GM19468 (cell line): ENCODE data around the gene GPATCH1.
"Not testable (repeated sequence)": the region's sequence is repeated elsewhere in the genome, so short reads cannot be mapped to it uniquely, and the experiment has no call there.

Source experiments
- ATAC-seq: cut with Tn5 transposase; IDR thresholded peaks from one replicate; pipeline ENCODE4 v1.9.1; 2021; ENCODE audit warnings: mild to moderate bottlenecking, moderate library complexity, moderate number of reproducible peaks; ENCODE audit not compliant: unreplicated experiment; ENCODE audit errors: extremely low read depth

GPATCH1 gene

GRCh38 chr19:33080761-33081681 lies at the start of gene GPATCH1:
TSS of gene GPATCH1 (plus strand) at chr19:33081181. CDS start at chr19:33081194, 13 bp downstream.
- peak; percentile 60 for ATAC-seq

- no peak for ATAC-seq
Measured at GRCh38 chr19:33032218-33032781, 48.7 kb upstream of the GPATCH1 start.

GRCh38 chr19:33035461-33035860 lies 45.5 kb upstream of the GPATCH1 start:
- ATAC-seq: no peak

GRCh38 chr19:33036370-33037167 lies 44.4 kb upstream of the GPATCH1 start:
- not testable (repeated sequence) for ATAC-seq

- not testable (repeated sequence) for ATAC-seq
Measured at GRCh38 chr19:33037168-33038025, 43.6 kb upstream of the GPATCH1 start.

GRCh38 chr19:33039108-33039599 lies 41.8 kb upstream of the GPATCH1 start:
- no peak for ATAC-seq

- no peak for ATAC-seq
Measured at GRCh38 chr19:33039815-33040214, 41.2 kb upstream of the GPATCH1 start.

- ATAC-seq: no peak
Measured at GRCh38 chr19:33040994-33041827, 39.8 kb upstream of the GPATCH1 start.

GRCh38 chr19:33041828-33042160 lies 39.2 kb upstream of the GPATCH1 start:
- not testable (repeated sequence) for ATAC-seq

- no peak for ATAC-seq
Measured at GRCh38 chr19:33047422-33047821, 33.6 kb upstream of the GPATCH1 start.

GRCh38 chr19:33048806-33049676 lies 31.9 kb upstream of the GPATCH1 start:
- ATAC-seq: no peak

- no peak for ATAC-seq
Measured at GRCh38 chr19:33050110-33050509, 30.9 kb upstream of the GPATCH1 start.

GRCh38 chr19:33052352-33052972 lies 28.5 kb upstream of the GPATCH1 start:
- no peak for ATAC-seq

GRCh38 chr19:33054623-33055022 lies 26.4 kb upstream of the GPATCH1 start:
- ATAC-seq: no peak

- no peak for ATAC-seq
Measured at GRCh38 chr19:33055718-33056117, 25.3 kb upstream of the GPATCH1 start.

GRCh38 chr19:33060586-33060985 lies 20.4 kb upstream of the GPATCH1 start:
- no peak for ATAC-seq

- no peak for ATAC-seq
Measured at GRCh38 chr19:33062902-33063301, 18.1 kb upstream of the GPATCH1 start.

GRCh38 chr19:33063356-33063752 lies 17.6 kb upstream of the GPATCH1 start:
- ATAC-seq: no peak
